ENCODE results near the gene DMD. TPM values are rescaled to one million over a fixed set of nuclear protein-coding genes. Genes with fewer than 3 reads are reported as not detected.

Gene DMD
- total and polyA plus RNA-seq, 5 donors = 49.5 to 173 (median 125) TPM

DNA sequence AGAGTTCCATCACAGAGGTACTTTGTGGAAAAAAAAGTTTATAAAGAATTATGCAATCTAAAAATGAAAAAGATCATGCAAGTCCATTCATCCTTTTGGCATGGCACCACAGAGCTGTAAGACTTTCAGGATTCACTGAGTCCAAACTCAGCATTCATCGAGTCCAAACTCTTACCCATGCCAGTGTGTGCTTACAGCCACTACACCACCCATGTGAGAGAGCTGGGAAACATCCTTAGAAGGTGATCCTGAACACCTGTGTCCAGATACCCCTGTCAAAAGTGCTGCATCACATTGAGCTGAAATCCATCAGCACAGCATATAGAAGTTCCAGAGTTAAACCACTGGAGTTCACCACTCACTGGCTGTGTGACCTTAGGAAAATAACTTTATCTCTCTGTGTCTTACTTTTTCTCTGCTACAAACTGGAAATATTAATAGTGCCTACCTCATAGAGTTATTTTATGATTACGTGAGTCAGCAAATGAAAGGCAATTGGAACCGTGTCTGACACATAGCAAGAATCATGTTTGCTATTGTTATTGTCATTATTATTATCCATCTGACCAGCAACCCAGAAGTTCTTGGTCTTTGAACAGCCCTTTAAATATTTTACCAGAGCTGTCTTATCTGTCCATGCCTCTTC is 2024.5 kb downstream of the DMD start:
- Histone ChIP-seq H3K9me3 (ENCODE audit: control insufficient read depth, low read length) (no peaks in the 10 kb centered on the region), H3K4me1 (ENCODE audit: control insufficient read depth, insufficient read depth, low read length) (peaks cover 1% of the 10 kb centered on the region), H3K4me3 (ENCODE audit: low read length) (no peak overlapping the region), H3K27me3 (ENCODE audit: control insufficient read depth, insufficient read depth) (no peaks in the 10 kb centered on the region), H3K27ac (ENCODE audit: low read length) (no peak overlapping the region)
- ATAC-seq (no peak), DNase-seq (no peak)
- 71% methylated on average over 3 of the region's 3 CpGs for WGBS
- intact Hi-C loops (cut with DNase I) = no loop called here

DNA sequence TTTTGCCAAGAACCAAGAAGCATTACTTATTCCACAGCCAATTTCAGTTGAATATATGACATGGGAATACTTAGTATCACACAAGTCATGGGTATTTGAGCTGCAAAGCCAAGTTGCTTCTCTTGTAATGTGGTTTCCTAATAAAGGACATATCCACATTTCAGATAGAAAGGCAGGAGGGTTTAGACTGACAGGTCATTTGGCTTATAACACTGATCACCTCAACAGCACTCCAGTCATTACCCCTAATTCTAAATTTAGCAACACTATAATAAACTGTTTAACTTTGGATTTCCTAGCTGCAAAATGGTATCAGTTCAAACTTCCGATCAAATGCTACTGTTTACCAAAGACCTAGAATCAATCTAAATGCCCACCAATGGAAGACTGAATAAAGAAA is 2025.5 kb downstream of the DMD start:
- H3K9me3 ChIP-seq (ENCODE audit: control insufficient read depth, low read length) = no peaks in the 10 kb centered on the region
- no peaks in the 10 kb centered on the region for H3K27me3 ChIP-seq (ENCODE audit: control insufficient read depth, insufficient read depth)
- ATAC-seq (no peak), DNase-seq (no peak)
- H3K4me3 ChIP-seq (ENCODE audit: low read length) = no peak overlapping the region
- peaks cover 1% of the 10 kb centered on the region for H3K4me1 ChIP-seq (ENCODE audit: control insufficient read depth, insufficient read depth, low read length)
- H3K27ac ChIP-seq (ENCODE audit: low read length) = no peak overlapping the region
- intact Hi-C loops (cut with DNase I) = no loop called here
- 74% methylated on average over 1 of the region's 1 CpG for WGBS

DNA sequence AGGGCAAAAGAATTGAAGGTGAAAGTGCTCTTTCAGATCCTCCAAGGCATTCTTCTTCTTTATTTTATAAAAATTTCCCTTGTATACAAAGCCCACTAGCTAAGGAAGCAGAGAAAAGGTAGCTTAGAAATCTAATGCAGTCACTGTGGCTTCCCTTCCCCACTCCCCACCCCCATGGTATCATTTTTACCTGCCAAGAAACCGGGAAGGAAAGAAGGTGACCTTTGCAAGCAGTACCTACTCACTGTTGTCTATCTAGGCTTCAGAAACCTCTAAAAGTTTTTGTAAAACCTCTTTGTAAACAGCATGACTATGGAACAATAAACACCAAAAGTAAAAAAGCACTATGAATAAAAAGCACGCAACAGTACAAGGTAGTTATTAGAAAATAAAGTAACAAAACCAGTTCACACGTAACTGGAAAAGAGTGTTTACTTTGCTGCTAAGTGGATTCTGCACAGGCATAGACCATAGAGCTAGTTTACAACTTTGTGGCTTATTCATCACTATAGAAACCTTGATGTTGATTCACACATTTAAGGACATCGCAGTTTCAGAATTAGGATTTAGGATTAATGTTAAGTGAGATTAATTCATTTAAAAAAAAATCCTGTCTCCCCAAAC is 2029.9 kb downstream of the DMD start:
- no peak for ATAC-seq

DNA sequence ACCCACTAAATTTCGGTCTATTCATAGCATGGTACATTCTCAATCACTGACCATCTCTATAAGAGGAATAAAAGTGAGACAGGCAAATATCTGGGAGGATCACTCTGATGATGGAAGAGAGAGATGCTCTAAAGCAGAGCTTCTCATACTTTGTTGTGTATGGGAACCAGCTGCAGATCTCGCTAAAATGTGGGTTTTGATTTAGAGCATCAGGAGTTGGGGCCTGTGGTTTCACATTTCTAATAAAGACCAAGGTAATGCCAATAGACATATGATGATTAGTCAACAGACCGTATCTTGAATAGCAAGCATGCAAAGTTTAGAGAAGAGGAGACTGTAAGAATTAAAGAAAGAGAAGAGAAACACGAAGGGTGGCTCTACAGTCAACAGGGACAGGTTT is 2032.1 kb downstream of the DMD start:
- ATAC-seq = no peak
- Histone ChIP-seq H3K27ac (ENCODE audit: low read length) (no peak overlapping the region), H3K4me1 (ENCODE audit: control insufficient read depth, insufficient read depth, low read length) (peaks cover 1% of the 10 kb centered on the region), H3K9me3 (ENCODE audit: control insufficient read depth, low read length) (no peaks in the 10 kb centered on the region), H3K4me3 (ENCODE audit: low read length) (no peak overlapping the region), H3K27me3 (ENCODE audit: control insufficient read depth, insufficient read depth) (no peaks in the 10 kb centered on the region)
- WGBS = 93% methylated on average over 4 of the region's 4 CpGs
- intact Hi-C loops (cut with DNase I) = no loop called here
- no peak for DNase-seq

More for the DNA sequence above, 2029.9 kb downstream of the DMD start:
- intact Hi-C loops (cut with DNase I) = no loop called here
- 68% methylated on average over 4 of the region's 4 CpGs for WGBS
- DNase-seq = no peak
- Histone ChIP-seq H3K4me3 (ENCODE audit: low read length) (no peak overlapping the region), H3K9me3 (ENCODE audit: control insufficient read depth, low read length) (no peaks in the 10 kb centered on the region), H3K27me3 (ENCODE audit: control insufficient read depth, insufficient read depth) (no peaks in the 10 kb centered on the region), H3K27ac (ENCODE audit: low read length) (no peak overlapping the region), H3K4me1 (ENCODE audit: control insufficient read depth, insufficient read depth, low read length) (peaks cover 1% of the 10 kb centered on the region)

DNA sequence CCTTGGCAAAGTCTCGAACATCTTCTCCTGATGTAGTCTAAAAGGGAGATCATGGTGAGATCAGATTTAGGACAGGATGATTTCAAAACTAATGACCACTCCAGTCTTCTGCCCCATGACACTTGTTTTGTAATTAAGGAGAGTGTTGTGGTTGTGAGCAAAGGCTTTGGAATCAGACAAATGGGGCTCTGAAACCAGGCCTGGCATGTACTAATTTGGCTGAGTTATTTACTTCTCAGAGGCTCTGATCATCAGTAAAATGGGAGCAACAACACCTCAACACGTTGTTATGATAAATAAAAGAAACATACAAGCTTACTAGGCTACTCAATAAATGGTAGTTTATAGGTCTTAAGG is 2032.6 kb downstream of the DMD start:
- intact Hi-C loops (cut with DNase I) = no loop called here
- 98% methylated on average over 2 of the region's 2 CpGs for WGBS
- ATAC-seq (no peak), DNase-seq (no peak)
- Histone ChIP-seq H3K27ac (ENCODE audit: low read length) (no peak overlapping the region), H3K4me1 (ENCODE audit: control insufficient read depth, insufficient read depth, low read length) (peaks cover 1% of the 10 kb centered on the region), H3K9me3 (ENCODE audit: control insufficient read depth, low read length) (no peaks in the 10 kb centered on the region), H3K27me3 (ENCODE audit: control insufficient read depth, insufficient read depth) (no peaks in the 10 kb centered on the region), H3K4me3 (ENCODE audit: low read length) (no peak overlapping the region)

DNA sequence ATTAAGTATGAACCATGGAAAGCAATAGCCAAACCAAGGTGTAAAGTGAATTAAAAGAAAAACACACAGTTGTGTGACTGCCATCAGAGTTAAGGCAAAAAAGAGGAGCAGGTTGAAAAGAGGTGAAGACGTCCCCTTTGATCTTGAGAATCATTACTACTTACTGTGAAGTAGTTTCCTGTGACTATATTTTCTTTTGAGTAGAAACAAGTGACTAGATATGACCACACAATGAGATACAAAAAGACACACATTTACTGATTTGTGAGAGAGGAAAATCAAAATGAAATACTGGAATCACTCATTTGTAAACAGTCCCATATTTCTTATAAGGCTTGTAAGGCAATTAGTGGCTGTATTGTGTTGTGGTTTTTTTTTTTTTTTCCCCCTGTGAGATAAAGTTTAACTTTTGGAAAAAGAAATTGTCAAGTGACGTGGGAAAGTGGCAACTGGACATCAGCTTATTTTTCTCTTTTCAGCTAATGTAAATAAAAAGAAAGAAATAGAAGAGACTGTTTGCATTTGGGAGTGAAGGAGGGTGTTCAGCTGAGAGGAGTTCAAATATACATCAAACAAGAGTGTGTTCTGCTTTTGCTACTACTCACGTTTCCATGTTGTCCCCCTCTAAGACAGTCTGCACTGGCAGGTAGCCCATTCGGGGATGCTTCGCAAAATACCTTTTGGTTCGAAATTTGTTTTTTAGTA is 2033.1 kb downstream of the DMD start:
- no peak overlapping the region for H3K4me3 ChIP-seq (ENCODE audit: low read length)
- 86% methylated on average over 6 of the region's 6 CpGs for WGBS
- no peak overlapping the region for H3K27ac ChIP-seq (ENCODE audit: low read length)
- no peak for ATAC-seq
- no peaks in the 10 kb centered on the region for H3K27me3 ChIP-seq (ENCODE audit: control insufficient read depth, insufficient read depth)
- peaks cover 1% of the 10 kb centered on the region for H3K4me1 ChIP-seq (ENCODE audit: control insufficient read depth, insufficient read depth, low read length)
- H3K9me3 ChIP-seq (ENCODE audit: control insufficient read depth, low read length) = no peaks in the 10 kb centered on the region
- DNase-seq = no peak
- intact Hi-C loops (cut with DNase I) = no loop called here

DNA sequence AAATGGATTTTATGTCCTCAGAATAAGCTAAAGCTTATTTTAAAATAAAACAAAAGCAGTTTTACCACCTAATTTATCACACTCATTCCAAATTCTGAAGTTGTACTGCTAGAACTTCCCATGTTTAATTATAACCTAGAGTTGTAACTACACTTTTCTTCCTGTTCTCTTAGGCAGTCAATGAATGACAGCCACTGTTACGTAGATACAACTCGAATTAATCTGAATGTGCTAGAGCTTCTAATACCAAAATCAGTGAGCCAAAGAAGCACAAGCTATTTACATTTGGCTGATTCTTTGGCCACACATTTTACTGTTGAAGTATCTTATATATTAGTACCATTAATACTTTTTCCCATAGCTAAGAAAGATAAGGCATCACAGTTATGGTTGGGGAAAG is 2040.6 kb downstream of the DMD start:
- Histone ChIP-seq H3K27me3 (ENCODE audit: control insufficient read depth, insufficient read depth) (no peaks in the 10 kb centered on the region), H3K9me3 (ENCODE audit: control insufficient read depth, low read length) (no peaks in the 10 kb centered on the region), H3K4me1 (ENCODE audit: control insufficient read depth, insufficient read depth, low read length) (no peaks in the 10 kb centered on the region), H3K4me3 (ENCODE audit: low read length) (no peak overlapping the region), H3K27ac (ENCODE audit: low read length) (no peak overlapping the region)
- 90% methylated on average over 2 of the region's 2 CpGs for WGBS
- no peak for ATAC-seq
- intact Hi-C loops (cut with DNase I) = no loop called here
- DNase-seq = no peak

DNA sequence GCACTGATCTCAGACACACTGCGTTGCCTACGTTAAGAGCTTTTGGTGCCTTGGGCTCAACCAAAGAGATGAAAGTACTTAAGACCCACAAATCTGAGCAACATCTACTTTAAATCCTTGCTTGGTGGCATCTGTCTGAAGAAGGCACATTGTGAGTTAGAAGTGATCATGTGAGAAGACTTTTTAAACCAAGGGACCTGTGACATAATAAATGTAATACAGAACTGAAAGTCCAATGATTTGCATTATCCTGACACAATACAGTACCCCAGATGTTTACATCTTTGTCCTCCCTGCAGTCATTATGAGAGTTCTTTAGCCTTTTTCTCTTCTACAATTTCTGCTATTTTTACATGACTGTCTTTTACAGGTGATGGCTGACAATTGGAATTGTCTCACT is 2042.8 kb downstream of the DMD start:
- ATAC-seq (no peak), DNase-seq (no peak)
- Histone ChIP-seq H3K4me3 (ENCODE audit: low read length) (no peak overlapping the region), H3K9me3 (ENCODE audit: control insufficient read depth, low read length) (no peaks in the 10 kb centered on the region), H3K27me3 (ENCODE audit: control insufficient read depth, insufficient read depth) (no peaks in the 10 kb centered on the region), H3K4me1 (ENCODE audit: control insufficient read depth, insufficient read depth, low read length) (no peaks in the 10 kb centered on the region), H3K27ac (ENCODE audit: low read length) (no peak overlapping the region)
- intact Hi-C loops (cut with DNase I) = no loop called here
- 96% methylated on average over 2 of the region's 2 CpGs for WGBS

DNA sequence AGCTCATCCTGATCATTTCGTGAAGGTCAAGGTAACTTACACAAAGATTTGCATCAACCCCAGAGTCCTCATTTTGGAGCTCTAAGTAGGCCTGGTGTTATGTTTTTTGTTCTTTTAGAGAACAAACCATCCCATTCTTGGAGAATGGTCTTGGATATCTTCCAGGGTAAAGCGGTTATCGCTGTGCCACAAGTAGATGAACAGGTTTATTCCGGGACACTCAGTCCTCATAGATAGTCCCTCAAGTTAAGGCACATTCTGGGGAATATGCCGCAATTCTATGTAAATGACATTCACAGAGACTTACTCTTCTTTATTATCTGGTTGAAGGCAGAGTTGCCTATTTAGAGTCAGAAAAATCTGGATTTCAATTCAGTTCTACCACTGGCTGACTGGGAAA is 2044.5 kb downstream of the DMD start:
- Histone ChIP-seq H3K27me3 (ENCODE audit: control insufficient read depth, insufficient read depth) (no peaks in the 10 kb centered on the region), H3K27ac (ENCODE audit: low read length) (no peak overlapping the region), H3K9me3 (ENCODE audit: control insufficient read depth, low read length) (no peaks in the 10 kb centered on the region), H3K4me3 (ENCODE audit: low read length) (no peak overlapping the region), H3K4me1 (ENCODE audit: control insufficient read depth, insufficient read depth, low read length) (no peaks in the 10 kb centered on the region)
- intact Hi-C loops (cut with DNase I) = no loop called here
- no peak for DNase-seq
- ATAC-seq = no peak
- WGBS = 77% methylated on average over 5 of the region's 5 CpGs

DNA sequence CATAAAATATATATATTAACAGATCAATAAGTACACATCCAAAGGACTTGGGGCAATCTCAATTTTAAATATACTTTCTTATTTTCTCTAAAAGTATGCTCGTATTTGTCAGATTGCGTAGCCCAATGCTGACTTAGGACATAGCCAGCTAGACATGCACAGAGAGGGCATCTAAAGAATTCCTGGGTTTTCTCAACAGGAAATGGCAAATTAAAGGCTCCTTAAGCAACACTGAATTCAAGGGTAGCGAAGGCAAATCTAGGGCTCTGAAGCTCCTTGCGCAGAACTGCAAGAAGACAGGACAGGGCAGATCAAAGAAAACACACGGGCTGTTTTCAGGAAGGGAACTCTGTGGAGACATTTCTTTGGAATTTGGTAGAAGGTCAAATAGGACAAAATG is 2044.9 kb downstream of the DMD start:
- Histone ChIP-seq H3K9me3 (ENCODE audit: control insufficient read depth, low read length) (no peaks in the 10 kb centered on the region), H3K27ac (ENCODE audit: low read length) (no peak overlapping the region), H3K4me1 (ENCODE audit: control insufficient read depth, insufficient read depth, low read length) (no peaks in the 10 kb centered on the region), H3K4me3 (ENCODE audit: low read length) (no peak overlapping the region), H3K27me3 (ENCODE audit: control insufficient read depth, insufficient read depth) (no peaks in the 10 kb centered on the region)
- 95% methylated on average over 5 of the region's 5 CpGs for WGBS
- ATAC-seq (no peak), DNase-seq (no peak)
- intact Hi-C loops (cut with DNase I) = no loop called here

DNA sequence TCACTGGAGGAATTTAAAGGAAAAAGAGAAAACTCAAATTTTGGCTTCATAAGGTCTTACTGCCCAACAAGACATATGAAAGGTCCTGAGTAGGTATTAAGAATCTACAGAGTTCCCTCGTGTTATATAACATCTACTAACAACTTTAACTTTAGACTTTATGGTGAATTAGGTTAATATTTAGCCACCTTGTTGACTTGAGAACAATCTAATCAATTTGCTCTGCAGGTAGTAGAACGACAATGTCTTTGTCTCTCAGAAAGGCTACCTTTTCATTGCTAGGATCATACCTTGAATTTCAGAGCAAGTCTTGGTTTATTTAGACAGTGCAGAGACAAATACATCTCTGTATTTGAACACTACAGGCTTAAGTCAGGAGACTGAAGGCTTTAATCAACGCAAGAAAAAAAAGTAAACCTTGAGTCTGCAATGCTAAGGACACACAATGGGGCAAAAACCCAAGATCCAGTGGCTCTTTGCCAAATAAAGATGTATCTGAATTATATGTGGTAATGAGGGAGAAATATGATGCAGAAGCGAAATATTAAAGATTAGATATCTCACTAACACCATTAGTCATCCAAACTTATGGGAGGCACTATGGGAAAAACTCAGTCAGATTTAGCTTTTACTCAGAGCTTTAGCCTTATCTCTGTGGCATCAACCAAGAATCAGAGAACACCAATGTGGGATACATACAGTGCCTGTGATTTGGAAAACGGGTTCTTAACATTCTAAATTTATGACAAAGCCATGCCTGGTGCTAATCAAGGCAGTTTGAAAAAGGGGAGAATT is 2045.9 kb downstream of the DMD start:
- 68% methylated on average over 5 of the region's 5 CpGs for WGBS

More for the DNA sequence above, 2045.9 kb downstream of the DMD start:
- no peaks in the 10 kb centered on the region for H3K9me3 ChIP-seq (ENCODE audit: control insufficient read depth, low read length)
- H3K4me3 ChIP-seq (ENCODE audit: low read length) = no peak overlapping the region
- intact Hi-C loops (cut with DNase I) = no loop called here
- H3K27ac ChIP-seq (ENCODE audit: low read length) = no peak overlapping the region
- DNase-seq (no peak), ATAC-seq (no peak)
- no peaks in the 10 kb centered on the region for H3K4me1 ChIP-seq (ENCODE audit: control insufficient read depth, insufficient read depth, low read length)
- H3K27me3 ChIP-seq (ENCODE audit: control insufficient read depth, insufficient read depth) = no peaks in the 10 kb centered on the region

Data from right cardiac atrium (tissue), 5 donors.